GM18508 (cell line): ENCODE data around the gene INAFM2.
A peak's percentile ranks its signal among the peaks of the same experiment; 100 is the strongest.

ENCODE experiments used
- ATAC-seq: cut with Tn5 transposase; IDR thresholded peaks from one replicate; pipeline ENCODE4 v1.9.1; 2021; ENCODE audit warnings: moderate number of reproducible peaks; ENCODE audit not compliant: insufficient read depth, unreplicated experiment

INAFM2 gene

GRCh38 chr15:40323239-40323952, at the start of gene INAFM2:
Gene INAFM2, plus strand, starts transcription at chr15:40323692. Its CDS starts 364 bp downstream, at chr15:40324056.
- ATAC-seq = peak; percentile 77

- ATAC-seq = no peak
Measured at GRCh38 chr15:40274350-40275274, 48.9 kb upstream of the INAFM2 start.

- ATAC-seq = no peak
Measured at GRCh38 chr15:40275523-40275922, 48.0 kb upstream of the INAFM2 start.

- no peak for ATAC-seq
Measured at GRCh38 chr15:40275954-40276353, 47.5 kb upstream of the INAFM2 start.

- ATAC-seq = no peak
Measured at GRCh38 chr15:40276927-40277326, 46.6 kb upstream of the INAFM2 start.

GRCh38 chr15:40277471-40277870, 46.0 kb upstream of the INAFM2 start:
- no peak for ATAC-seq

- ATAC-seq = no peak
Measured at GRCh38 chr15:40278026-40278425, 45.5 kb upstream of the INAFM2 start.

- ATAC-seq = no peak
Measured at GRCh38 chr15:40279437-40280141, 43.9 kb upstream of the INAFM2 start.

GRCh38 chr15:40280260-40281056, 43.0 kb upstream of the INAFM2 start:
- no peak for ATAC-seq

- no peak for ATAC-seq
Measured at GRCh38 chr15:40281057-40281800, 42.3 kb upstream of the INAFM2 start.

- ATAC-seq = no peak
Measured at GRCh38 chr15:40281801-40282146, 41.7 kb upstream of the INAFM2 start.

GRCh38 chr15:40282147-40282868, 41.2 kb upstream of the INAFM2 start:
- no peak for ATAC-seq

- ATAC-seq = no peak
Measured at GRCh38 chr15:40282869-40283614, 40.5 kb upstream of the INAFM2 start, which contains the start of gene ANKRD63. Gene ANKRD63, minus strand, starts transcription at chr15:40283064. Its CDS starts 478 bp downstream, at chr15:40282586.

- no peak for ATAC-seq
Measured at GRCh38 chr15:40283615-40284300, 39.7 kb upstream of the INAFM2 start.

GRCh38 chr15:40285151-40285550, 38.3 kb upstream of the INAFM2 start:
- ATAC-seq = no peak

GRCh38 chr15:40285554-40286011, 37.9 kb upstream of the INAFM2 start:
- no peak for ATAC-seq

GRCh38 chr15:40286061-40286532, 37.4 kb upstream of the INAFM2 start:
- no peak for ATAC-seq
